HuH-7 (cell line): Measurements from ENCODE around the gene HSPB6.

ENCODE experiments used
- DNase-seq: peaks from one replicate; pipeline ENCODE4 v3.0.0; 2011; ENCODE audit warnings: low spot score

The HSPB6 gene

GRCh38 chr19:35716801-35717664 is 39.8 kb downstream of the HSPB6 start:
- DNase-seq: peak; percentile 100

- peak; percentile 79 for DNase-seq
Measured at GRCh38 chr19:35715981-35716800, 40.6 kb downstream of the HSPB6 start.

GRCh38 chr19:35715355-35715809 is 41.4 kb downstream of the HSPB6 start:
- DNase-seq: no peak

GRCh38 chr19:35714601-35715354 is 42.1 kb downstream of the HSPB6 start:
- peak; percentile 72 for DNase-seq

GRCh38 chr19:35713904-35714495 is 42.8 kb downstream of the HSPB6 start:
- DNase-seq: no peak

- DNase-seq: no peak
Measured at GRCh38 chr19:35713506-35713850, 43.4 kb downstream of the HSPB6 start.

- no peak for DNase-seq
Measured at GRCh38 chr19:35712567-35713505, 44.0 kb downstream of the HSPB6 start.

GRCh38 chr19:35710784-35711723 is 45.8 kb downstream of the HSPB6 start:
- DNase-seq: no peak

GRCh38 chr19:35708391-35708790 is 48.4 kb downstream of the HSPB6 start:
- no peak for DNase-seq
